GM19025 (cell line): ENCODE data around the gene FOXRED2.
"Not testable (repeated sequence)": the region's sequence is repeated elsewhere in the genome, so short reads cannot be mapped to it uniquely, and the experiment has no call there.

Experiments used
- ATAC-seq: cut with Tn5 transposase; IDR thresholded peaks from one replicate; pipeline ENCODE4 v1.9.1; 2021; ENCODE audit warnings: mild to moderate bottlenecking, low read depth, moderate library complexity; ENCODE audit not compliant: unreplicated experiment

Gene FOXRED2

GRCh38 chr22:36520423-36520822, 13.6 kb upstream of the FOXRED2 start:
- no peak for ATAC-seq

GRCh38 chr22:36519906-36520305, 13.1 kb upstream of the FOXRED2 start:
- not testable (repeated sequence) for ATAC-seq

GRCh38 chr22:36514766-36515165, 7.9 kb upstream of the FOXRED2 start:
- ATAC-seq = no peak

- no peak for ATAC-seq
Observed at GRCh38 chr22:36512991-36513390, 6.2 kb upstream of the FOXRED2 start.

DNA sequence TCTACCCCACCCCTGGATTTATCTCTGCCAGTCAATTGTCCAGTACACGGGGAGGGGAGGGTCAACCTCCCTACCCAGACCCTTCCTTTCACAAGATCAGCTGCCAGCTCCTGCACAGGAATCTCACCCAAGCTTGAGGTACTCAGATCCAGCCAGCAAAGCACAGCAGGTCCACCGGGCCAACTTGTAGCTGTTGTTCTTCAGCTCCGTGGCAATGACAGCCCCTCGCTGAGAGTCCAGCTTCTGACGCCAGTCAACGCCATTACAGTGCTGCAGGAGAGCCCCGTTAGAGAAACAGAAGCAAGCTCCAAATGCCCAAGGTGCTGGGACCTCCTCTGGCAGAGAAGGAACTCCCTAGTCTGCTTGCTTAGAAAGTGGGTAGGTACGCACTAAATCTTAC, 5.5 kb upstream of the FOXRED2 start:
- ATAC-seq = no peak

DNA sequence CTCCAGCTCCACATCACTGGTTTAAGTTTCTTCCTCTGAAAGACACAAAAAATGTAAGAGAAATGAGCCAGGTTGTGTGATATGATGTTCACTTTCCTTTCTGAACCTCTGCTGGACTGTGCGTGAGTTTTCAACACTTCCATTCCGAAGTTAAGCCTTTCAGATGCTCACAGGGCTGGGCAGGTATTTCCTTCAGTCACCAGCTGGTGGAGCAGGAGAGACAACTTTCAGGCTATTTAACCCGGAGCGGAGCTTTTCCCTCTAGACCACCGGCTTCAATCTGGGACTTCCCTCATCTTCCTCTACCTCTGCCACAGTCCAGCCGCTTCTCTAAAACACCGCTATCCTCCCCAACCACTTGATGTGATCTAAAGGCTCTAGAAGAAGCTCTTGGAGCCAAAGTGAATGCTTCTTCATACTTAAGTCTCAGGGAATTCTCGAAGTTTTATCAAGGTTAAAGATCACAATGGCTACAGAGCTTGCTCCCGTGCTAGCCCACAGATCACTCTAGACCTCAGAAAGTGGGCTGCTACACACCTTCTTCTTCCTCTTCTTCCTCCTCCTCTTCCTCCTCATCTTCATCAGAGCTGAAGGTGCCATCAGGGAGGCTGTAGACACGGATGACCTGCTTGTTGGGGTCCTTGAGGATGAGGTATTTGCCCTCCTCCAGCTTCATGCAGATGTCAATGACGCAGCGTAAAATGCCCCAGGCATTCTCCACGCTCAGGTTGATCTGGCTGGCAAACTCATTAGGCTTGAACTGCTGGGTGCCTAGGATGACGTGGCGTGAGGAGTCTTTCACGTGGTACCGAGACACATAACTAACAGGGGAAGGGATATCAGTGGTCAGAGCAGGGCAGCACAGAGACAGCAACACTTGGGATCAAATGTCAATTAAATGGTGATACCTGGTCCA, 4.4 kb upstream of the FOXRED2 start:
- ATAC-seq = no peak

- ATAC-seq = no peak
Observed at GRCh38 chr22:36510384-36510783, 3.5 kb upstream of the FOXRED2 start.

GRCh38 chr22:36507518-36508010, 724 bp upstream of the FOXRED2 start:
- no peak for ATAC-seq

GRCh38 chr22:36505998-36506635, 723 bp downstream of the FOXRED2 start:
- ATAC-seq = no peak

GRCh38 chr22:36497910-36498665, 8.8 kb downstream of the FOXRED2 start:
- no peak for ATAC-seq

DNA sequence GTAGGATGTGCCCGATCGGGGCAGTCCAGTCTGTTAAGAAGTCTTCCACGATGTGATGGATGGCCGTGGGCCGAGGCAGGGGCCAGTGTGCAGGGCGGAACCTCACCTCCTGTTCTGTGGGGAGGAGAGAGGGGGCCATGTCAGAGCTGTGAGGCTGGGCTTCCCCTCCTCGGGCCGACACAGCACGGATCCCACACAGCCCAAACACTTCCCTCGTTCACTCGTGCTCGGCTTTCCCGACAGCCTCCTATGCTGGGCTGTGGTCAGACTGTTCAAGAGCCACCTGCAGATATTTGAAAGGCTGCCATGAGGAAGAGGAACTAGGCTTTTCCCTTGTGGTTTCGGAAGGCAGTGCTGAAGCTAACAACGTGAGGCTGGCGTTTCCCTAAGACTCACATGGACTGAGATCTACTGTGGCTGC, 13.1 kb downstream of the FOXRED2 start:
- no peak for ATAC-seq

DNA sequence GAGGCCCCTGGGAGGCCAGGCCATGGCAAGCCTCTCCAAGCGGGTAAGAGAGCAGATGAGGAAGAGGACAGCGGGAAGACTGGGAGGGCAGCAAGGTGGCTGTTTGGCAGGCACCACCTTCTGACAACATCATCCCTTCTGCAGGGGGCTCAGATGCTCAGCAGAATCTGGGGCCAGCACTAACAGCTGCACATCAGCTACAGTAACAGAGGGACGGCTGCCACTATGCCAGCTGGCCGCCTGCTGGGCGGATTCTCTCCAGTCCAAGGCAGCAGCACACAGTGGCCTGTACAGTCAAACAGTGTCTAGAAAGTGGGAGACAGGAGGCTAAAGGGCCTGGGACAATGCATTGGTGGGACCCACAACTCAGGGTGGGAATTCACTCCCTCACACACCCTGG, 14.7 kb downstream of the FOXRED2 start:
- no peak for ATAC-seq

DNA sequence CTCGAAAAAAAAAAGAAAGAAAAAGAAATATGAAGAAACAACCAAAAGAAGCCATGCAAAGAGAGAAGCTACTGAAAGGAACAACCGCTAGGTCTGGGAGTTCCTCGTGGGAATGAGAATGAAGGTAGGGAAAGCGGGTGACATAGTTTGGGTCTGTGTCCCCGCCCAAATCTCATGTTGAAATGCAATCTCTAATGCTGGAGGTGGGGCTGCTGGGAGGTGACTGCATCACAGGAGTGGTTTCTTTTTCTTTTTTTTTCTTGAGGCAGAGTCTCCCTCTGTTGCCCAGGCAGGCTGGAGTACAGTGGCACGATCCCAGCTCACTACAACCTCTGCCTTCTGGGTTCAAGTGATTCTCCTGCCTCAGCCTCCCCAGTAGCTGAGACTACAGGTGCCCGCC, 15.7 kb downstream of the FOXRED2 start:
- no peak for ATAC-seq

GRCh38 chr22:36486619-36487384, 20.0 kb downstream of the FOXRED2 start:
- ATAC-seq = no peak

- peak; percentile 75 for ATAC-seq
Observed at GRCh38 chr22:36481393-36482168, 25.3 kb downstream of the FOXRED2 start, which contains the start of gene TXN2. Gene TXN2, minus strand, starts transcription at chr22:36481640. Its CDS starts 803 bp downstream, at chr22:36480837.

- ATAC-seq = no peak
Observed at GRCh38 chr22:36480941-36481392, 25.9 kb downstream of the FOXRED2 start.

GRCh38 chr22:36478966-36479365, 27.9 kb downstream of the FOXRED2 start:
- ATAC-seq = no peak

GRCh38 chr22:36475341-36475740, 31.5 kb downstream of the FOXRED2 start:
- ATAC-seq = no peak

DNA sequence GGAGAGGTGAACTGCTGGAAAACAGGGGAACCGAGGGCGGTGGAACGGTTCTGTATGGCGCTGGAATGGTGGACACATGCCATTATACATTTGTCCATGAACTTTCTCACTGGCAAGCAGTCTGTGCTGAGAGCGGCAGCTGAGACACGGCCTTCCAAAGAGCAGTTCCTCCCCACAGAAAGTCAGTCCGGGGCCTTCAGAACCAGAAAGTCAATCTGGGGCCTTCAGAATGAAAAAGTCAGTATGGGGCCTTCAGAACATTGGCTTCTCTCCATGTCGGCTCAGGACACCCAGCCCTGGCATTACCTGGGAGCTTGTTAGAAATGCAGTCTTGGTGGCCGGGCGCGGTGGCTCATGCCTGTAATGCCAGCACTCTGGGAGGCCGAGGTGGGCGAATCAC, 34.2 kb downstream of the FOXRED2 start:
- ATAC-seq = no peak
